Smooth muscle cell of bladder (primary cell): ENCODE results near the gene TCF7L1. TPM values are rescaled to one million over a fixed set of nuclear protein-coding genes. Genes with fewer than 3 reads are reported as not detected.

Source experiments
- total RNA-seq: library from RNA; depleted of rRNA; stranded (reverse); fragments of >200 nt; gene quantifications from 2 replicates; pipeline ENCODE4 v1.2.3, GENCODE V29; 2014

Gene TCF7L1, protein sequence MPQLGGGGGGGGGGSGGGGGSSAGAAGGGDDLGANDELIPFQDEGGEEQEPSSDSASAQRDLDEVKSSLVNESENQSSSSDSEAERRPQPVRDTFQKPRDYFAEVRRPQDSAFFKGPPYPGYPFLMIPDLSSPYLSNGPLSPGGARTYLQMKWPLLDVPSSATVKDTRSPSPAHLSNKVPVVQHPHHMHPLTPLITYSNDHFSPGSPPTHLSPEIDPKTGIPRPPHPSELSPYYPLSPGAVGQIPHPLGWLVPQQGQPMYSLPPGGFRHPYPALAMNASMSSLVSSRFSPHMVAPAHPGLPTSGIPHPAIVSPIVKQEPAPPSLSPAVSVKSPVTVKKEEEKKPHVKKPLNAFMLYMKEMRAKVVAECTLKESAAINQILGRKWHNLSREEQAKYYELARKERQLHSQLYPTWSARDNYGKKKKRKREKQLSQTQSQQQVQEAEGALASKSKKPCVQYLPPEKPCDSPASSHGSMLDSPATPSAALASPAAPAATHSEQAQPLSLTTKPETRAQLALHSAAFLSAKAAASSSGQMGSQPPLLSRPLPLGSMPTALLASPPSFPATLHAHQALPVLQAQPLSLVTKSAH
- 1.00 and 1.0 TPM in 2 replicates for total RNA-seq

DNA sequence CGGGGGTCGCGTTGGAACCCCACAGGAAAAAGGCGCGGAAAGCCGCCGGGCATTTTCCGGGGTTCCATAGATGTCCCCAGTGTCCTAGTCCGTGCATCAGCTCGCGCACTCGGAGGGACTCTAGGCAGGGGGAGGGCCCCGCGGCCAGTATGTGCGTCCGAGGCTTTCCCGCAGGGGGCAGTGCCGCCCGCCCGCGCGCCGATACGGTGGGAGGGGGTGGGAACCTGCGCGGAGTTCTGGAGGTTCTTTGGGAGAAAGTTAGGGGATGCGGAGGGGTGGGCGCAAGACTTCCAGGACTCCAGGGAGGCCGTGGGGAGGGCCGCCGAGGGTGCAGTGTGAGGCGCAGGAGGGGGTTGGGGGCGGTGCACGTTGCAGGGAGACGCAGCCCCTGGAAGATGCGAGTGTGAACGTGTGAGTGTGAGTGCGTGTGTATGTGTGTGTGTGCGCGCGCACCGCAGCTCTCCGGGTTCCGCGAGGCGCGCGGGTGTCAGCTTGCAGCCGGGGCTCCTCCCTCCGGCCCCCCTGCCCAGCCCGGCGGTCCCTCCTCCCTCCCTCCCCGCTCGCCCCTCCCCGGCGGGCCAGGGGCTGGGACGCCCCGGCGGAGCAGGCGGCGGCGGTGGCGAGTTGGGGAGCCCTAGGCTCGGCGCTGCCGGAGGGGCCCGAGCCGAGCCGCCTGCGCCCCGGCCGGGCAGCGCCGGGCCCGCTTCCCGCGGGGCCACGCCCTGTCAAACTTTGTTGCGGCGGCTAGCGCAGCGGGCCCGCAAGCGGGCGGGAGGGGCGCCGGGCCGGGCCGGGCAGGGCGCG is at the start of gene TCF7L1:
Gene TCF7L1 (plus strand): TSS at position 559 of the 804 bp plus-strand sequence. CDS start 293 bp downstream, outside the sequence.

DNA sequence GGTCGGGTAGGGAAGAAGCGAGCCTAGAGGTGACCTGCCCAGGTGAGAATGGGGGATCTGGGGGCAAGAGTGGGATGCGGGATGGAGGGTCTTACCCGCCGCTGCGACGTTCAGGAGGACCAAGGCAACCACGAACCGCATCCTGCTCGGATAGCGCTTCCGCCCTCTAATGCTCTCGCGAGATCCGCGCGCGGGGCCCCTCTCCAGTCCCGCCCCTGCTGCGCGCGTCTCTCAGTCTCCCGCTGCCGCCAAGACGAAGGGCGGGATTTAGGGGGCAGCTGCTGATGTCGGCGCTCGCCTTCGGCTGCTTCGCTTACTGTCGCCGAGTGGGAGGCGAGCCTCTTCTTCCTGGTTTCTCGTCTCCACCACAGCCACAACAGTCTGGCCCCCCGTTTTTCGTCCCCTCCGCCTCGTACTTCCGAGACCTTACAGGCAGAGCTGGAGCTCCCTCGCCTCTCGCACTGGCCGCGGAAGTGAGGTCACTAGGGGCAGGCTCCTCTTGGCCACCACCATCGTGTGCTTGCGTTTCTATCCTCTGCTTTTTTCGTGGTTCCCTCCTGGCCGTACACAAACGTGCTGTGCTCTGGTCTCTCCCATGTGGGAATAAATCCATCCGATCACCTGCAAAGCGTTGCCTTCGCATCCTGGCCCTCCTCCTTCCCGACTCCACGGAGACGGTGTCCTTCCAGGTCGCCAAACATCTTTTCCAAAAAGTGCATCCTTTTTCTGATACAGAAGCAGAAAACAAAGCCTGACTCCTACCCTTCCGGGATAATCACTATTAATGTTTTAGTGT is 194.8 kb downstream of the TCF7L1 start, which contains the start of gene TGOLN2:
Gene TGOLN2 (minus strand): TSS at position 168 of the 796 bp plus-strand sequence. CDS start 27 bp downstream, at position 141.

DNA sequence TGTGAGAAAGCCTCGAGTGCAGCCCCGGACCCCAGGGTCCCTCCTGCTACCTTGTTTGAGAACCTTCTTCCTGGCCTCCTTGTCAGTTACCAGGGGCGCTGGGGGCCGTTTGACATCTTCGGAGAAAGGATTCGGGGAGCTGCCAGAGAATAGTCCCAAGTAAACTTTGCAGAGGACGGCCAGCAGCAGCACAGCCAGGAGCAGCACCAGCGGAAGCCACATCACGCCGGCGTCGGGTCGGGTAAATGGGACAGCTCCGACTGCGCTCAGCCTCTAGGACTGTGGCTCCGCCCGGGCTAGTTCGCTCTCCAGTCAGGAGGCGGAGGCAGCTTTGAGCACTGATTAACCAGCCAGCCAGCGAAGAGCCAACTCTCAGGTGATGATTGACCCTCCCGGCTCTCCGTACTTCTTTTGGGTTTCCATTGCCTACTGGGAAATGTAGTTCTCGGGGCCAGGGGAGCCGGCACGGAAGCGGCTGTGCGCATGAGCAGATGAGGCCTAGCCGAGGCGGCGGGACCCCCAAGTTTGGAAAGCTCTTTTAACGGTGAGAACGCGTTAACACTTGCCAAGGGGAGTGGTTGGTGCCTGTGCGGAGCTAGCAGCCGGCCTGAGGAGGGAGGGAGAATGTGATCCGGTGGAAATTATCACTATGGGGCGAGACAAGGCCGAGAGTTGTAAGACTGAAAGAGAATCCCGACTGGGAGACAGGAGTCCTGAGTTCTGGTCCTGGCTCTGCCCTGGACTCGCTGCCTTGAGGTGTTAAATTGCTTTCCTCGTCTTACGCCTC is 221.3 kb downstream of the TCF7L1 start, which contains the start of the genes ELMOD3 and RETSAT:
Gene ELMOD3 (plus strand): TSS at position 484 of the 787 bp plus-strand sequence. CDS start 2,430 bp downstream, outside the sequence.
Gene RETSAT (minus strand): TSS at position 243 of the 787 bp plus-strand sequence. CDS start 21 bp downstream, at position 222.

Other genes with a start within 250 kb of the TCF7L1 start
- gene TMSB10, start 227.7 kb upstream of the TCF7L1 start, total RNA-seq: 13,405 and 15,231 TPM in 2 replicates
- 51.6 and 77.2 TPM in 2 replicates for gene KCMF1, start 162.2 kb upstream of the TCF7L1 start, total RNA-seq
- 109 and 130 TPM in 2 replicates for gene TGOLN2, start 194.6 kb downstream of the TCF7L1 start, total RNA-seq
- 47.4 and 53.5 TPM in 2 replicates for gene RETSAT, start 221.1 kb downstream of the TCF7L1 start, total RNA-seq
- gene ELMOD3, start 221.4 kb downstream of the TCF7L1 start, total RNA-seq: 11.4 and 16.6 TPM in 2 replicates